Activated CD4-positive, alpha-beta T cell treated with anti-CD3 and anti-CD28 coated beads for 1 hour (primary cell): ENCODE results near the gene GUK1.
"Not testable (repeated sequence)": the region's sequence is repeated elsewhere in the genome, so short reads cannot be mapped to it uniquely, and the experiment has no call there.

ENCODE experiments used
- DNase-seq: peaks from one replicate; pipeline ENCODE4 v3.0.0-alpha.2; 2020

Gene GUK1

GRCh38 chr1:228163776-228164519 lies 23.9 kb downstream of the GUK1 start:
- DNase-seq: no peak

GRCh38 chr1:228164561-228165371 lies 24.7 kb downstream of the GUK1 start:
- DNase-seq: no peak

DNA sequence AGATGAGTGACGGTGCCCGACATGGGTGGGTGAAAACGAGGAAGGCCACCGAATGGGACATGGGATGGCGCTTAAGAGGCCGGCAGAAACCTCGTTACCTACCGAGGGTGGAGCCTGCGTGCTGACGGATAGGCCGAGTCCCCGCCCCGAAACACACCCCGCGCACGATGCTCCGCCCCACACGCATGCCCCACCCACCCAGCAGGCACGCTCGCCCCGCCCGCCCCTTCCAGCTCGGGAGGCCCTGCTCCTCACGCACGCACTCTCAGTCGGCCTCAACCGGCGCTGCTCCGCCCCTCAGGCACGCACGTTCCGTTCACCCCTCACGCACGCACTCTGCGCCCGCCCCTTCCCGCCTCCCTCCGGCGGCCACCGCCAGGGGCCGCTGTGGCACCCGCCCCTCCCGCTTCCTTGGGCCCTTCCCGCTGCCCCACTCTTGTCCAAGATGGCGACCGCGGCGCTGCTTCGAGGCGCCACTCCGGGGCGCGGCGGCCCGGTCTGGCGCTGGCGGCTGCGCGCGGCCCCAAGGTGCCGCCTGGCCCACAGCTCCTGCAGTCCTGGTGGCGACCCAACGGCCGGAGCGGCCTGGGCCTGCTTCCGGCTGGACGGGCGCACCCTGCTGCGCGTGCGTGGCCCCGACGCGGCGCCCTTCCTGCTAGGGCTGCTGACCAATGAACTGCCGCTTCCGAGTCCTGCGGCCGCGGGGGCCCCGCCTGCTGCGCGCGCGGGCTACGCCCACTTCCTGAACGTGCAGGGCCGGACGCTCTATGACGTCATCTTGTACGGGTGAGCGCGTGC lies 25.5 kb downstream of the GUK1 start, which contains the start of gene IBA57:
IBA57 (plus strand) TSS at position 433 of the 798 bp plus-strand sequence; CDS start at position 446, 13 bp downstream.
- peak; percentile 100 for DNase-seq

- no peak for DNase-seq
Observed at GRCh38 chr1:228166170-228166936, 26.3 kb downstream of the GUK1 start.

DNA sequence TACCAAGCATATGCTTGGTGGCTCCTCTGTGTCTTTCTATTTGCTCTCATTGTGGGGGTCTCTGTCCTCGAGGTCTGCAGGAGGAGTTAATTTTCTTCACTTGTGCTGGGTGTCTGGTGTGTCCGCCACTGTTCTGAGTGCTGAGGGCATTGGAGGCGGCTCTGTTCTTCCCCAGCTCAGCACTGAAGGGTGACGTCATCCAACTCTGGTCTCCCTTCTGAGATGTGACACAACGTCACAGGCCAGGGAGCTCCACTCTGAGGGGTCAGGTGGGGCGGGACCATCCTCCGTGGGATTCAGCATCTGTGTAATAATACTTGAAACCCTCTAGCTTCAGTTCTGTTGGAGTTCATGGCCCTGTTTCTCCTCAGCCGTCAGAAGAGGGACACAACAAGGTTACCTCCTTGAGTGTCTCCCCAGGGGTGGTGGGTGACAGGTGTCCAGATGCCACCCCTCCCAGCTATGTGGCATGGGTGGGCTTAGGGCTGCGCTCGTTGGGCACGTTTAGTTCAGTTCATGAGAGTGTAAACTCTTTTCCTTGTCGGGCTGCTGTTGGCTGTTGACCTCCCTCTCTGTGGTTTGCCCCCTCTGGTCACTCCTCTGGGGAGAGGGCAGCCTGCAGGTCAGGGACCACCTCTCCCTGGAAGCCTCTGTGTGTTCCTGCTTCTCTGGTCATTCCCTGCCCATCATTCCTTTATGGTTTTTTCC lies 28.6 kb downstream of the GUK1 start:
- DNase-seq: no peak

GRCh38 chr1:228169345-228169744 lies 29.3 kb downstream of the GUK1 start:
- DNase-seq: no peak

GRCh38 chr1:228170666-228171065 lies 30.6 kb downstream of the GUK1 start:
- DNase-seq: no peak

GRCh38 chr1:228171221-228171891 lies 31.3 kb downstream of the GUK1 start:
- DNase-seq: no peak

GRCh38 chr1:228172591-228173527 lies 32.8 kb downstream of the GUK1 start:
- DNase-seq: no peak

DNA sequence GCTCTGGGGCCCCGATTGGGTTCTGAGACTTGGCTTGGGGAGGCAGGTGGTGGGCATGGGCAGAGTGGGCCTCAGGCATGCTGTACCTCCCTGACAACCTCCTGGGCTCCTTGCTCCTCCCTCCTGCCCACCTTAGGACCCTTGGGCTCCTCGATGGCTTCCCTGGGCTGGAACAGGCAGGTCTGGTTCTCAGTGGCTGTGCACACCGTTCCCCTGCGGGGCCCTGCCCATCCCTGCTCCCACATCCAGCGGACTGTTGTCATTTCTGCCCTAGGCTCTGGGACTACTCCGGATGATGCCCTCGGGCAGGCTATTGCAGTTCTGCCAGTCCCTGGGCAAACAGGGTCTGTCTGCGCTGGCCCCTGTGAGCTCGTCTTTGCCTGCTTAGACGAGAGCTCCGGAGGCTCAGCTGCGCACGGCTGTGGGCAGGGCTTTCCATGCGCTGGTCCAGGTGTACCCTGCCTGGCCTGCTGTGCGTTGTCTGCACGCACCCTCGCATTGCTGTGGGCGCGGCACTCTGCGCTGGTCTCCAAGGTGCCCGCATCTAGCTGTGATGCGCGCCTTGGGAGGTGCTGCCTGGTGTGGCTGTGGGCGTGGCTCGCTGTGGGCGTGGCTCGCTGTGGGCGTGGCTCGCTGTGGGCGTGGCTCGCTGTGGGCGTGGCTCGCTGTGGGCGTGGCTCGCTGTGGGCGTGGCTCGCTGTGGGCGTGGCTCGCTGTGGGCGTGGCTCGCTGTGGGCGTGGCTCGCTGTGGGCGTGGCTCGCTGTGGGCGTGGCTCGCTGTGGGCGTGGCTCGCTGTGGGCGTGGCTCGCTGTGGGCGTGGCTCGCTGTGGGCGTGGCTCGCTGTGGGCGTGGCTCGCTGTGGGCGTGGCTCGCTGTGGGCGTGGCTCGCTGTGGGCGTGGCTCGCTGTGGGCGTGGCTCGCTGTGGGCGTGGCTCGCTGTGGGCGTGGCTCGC lies 33.7 kb downstream of the GUK1 start:
- DNase-seq: not testable (repeated sequence)

DNA sequence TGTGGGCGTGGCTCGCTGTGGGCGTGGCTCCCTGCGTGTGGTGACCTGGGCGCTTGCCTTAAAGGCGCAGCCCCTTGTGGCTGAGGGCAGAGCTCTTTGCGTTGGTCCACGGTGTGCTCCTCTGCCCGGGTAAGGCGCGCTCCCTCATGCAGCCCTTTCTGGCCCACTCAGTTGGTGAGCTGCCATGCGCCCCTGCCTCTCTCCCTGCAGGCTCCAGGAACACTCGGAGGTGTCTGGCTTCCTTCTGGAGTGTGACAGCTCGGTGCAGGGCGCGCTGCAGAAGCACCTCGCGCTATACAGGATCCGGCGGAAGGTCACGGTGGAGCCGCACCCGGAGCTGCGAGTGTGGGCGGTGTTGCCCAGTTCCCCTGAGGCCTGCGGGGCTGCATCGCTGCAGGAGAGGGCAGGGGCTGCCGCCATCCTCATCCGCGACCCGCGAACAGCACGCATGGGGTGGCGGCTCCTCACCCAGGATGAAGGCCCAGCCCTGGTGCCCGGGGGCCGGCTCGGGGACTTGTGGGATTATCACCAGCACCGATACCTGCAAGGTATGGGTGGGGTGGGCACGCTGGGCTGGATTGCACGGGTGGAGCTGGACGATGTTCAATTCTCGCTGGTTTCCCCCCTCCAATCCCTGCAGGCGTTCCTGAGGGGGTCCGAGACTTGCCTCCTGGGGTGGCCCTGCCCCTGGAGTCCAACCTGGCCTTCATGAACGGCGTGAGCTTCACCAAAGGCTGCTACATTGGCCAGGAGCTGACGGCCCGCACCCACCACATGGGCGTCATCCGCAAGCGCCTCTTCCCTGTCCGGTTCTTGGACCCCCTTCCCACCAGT lies 34.6 kb downstream of the GUK1 start:
- DNase-seq: no peak

DNA sequence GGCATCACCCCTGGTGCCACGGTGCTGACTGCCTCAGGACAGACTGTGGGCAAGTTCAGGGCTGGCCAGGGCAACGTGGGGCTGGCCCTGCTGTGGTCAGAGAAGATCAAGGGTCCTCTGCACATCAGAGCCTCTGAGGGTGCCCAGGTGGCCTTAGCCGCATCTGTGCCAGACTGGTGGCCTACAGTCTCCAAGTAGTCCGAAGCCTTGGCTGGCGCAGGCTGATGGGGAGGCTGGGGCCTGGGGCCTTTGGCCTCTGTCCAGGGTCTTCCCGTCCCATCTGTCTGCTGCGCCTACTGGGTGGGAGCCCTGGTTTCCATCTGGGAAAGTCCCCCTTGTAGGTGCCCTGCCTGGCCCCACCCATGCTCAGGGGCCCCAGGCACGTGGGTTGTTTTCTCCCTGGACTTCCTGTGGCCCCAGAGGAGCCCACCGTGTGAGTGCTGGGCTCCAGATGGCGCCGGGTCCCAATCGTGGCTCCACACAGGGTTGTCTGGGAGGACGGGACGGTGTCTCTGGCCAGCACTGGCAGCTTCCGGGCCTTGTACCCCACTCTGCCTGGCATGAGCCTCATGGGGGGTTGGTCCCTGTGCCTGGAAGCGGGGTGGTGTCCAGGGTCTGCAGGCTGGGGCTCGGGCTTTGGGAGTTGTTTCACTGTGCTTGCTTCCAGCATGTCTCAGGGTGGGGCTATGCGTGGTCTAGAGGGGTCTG lies 35.4 kb downstream of the GUK1 start:
- DNase-seq: no peak

DNA sequence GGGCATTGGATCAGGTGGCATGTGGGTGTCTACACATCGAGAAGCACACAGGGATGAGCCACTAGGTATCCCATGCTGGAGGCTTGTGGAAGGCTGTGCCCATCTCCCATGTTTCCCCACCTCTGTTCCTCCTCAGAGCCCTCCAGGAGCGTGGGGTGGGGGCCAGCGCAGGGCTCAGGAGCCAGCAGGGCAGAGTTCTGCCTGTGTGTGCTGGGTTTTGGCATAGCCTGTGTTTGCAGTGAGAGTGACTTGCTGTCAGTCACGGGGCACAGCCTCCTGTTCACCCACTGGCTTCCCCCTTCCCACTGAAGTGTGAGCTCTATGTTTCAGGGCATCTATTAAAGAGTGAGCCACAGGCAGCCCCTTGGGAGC lies 35.9 kb downstream of the GUK1 start:
- no peak for DNase-seq

- no peak for DNase-seq
Observed at GRCh38 chr1:228176461-228177182, 36.5 kb downstream of the GUK1 start.

GRCh38 chr1:228177183-228177475 lies 37.0 kb downstream of the GUK1 start:
- DNase-seq: no peak
